ENCODE data around the gene DRAXIN.
A peak's percentile ranks its signal among the peaks of the same experiment; 100 is the strongest.

DRAXIN gene

GRCh38 chr1:11735854-11736745 lies 44.6 kb downstream of the DRAXIN start, which contains the start of gene AGTRAP:
Gene AGTRAP, plus strand, starts transcription at chr1:11736136. Its CDS starts 73 bp downstream, at chr1:11736209.
- peak; percentile 73 to 75 for DNase-seq (ENCODE audit: low read depth in 2 of 2, low spot score in 1 of 2)

DNA sequence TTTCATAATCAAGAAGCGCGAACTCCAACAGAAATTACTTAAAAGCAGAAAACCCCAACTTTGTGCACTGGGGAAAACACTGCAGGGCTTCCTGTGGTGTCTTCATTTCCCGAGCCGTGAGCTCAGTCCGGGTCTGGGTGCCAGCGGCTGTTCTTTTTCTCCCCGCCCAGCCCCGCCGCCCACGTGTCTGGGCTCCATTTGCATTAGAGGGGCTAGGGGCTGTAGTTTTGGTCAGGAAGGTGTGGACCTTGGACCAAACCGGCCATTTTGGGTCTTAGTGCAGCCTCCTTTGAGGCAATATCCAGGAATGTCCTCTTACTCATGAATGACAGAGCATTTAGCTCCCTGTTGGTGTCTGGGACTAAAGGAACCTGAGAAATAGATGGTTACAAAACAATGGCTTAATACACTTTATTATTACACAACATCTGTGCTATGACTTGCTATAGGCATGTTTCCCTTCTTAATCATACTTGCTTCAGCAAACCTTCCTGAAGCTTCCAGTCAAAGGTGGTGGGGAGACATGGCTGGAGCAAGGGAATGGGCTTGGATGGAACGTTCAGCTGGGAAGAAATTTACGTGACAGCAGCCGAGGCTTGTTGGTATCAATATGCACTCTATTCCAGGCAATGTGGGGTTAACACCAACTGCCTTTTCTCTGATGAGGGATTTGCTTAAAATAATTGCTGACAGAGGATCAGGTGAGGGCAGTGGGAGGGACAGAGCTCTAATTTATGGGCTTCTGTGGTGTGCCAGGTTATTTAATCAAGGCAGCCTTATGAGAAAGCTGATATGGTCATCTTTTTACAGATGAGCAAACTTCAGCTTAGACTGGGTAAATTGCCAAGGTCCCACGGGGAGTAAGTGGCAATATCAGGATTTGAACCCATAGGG lies 45.5 kb downstream of the DRAXIN start:
- DNase-seq (ENCODE audit: low read depth in 2 of 2, low spot score in 1 of 2): no peak

DNA sequence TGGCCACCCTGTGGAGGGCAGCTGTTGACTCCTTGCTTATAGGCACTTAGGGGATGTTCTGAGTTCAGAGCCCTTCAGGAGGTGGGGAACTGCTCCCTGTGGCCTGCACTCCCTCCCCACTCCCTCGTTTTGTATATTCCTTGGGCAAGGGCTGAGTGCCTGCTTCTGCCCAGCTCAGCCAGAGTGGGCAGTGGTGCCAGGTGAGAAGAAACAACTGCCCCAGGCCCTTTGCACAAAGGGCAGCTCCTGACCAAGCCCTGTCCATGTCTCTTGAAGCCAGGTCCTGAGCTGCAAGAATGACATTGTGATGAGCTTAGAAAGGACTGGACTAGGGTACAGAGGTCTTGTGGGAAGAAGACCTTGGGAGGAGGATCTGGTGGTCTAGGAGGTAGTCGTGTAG lies 46.6 kb downstream of the DRAXIN start:
- DNase-seq (ENCODE audit: low read depth in 2 of 2, low spot score in 1 of 2): no peak

DNA sequence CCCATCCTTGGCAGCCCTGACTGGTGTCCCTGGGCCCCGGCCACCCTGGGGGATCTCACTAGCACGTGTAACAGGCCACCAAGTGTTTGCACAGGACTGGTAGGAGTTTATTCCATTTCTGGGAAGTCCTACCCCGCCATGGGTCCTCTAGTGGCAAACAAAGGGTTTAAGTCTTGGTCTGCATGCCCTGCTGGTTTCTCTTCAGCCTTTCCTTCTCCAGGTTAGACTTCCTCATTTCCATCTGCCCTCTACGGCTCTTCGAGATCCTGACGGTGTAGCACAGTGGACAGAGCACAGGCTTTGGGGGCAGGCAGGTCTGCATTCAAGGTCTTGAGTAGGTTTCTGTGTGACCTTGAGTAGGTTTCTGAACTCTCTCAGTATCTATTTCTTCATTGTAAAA lies 47.3 kb downstream of the DRAXIN start:
- no peak for DNase-seq (ENCODE audit: low read depth in 2 of 2, low spot score in 1 of 2)

DNA sequence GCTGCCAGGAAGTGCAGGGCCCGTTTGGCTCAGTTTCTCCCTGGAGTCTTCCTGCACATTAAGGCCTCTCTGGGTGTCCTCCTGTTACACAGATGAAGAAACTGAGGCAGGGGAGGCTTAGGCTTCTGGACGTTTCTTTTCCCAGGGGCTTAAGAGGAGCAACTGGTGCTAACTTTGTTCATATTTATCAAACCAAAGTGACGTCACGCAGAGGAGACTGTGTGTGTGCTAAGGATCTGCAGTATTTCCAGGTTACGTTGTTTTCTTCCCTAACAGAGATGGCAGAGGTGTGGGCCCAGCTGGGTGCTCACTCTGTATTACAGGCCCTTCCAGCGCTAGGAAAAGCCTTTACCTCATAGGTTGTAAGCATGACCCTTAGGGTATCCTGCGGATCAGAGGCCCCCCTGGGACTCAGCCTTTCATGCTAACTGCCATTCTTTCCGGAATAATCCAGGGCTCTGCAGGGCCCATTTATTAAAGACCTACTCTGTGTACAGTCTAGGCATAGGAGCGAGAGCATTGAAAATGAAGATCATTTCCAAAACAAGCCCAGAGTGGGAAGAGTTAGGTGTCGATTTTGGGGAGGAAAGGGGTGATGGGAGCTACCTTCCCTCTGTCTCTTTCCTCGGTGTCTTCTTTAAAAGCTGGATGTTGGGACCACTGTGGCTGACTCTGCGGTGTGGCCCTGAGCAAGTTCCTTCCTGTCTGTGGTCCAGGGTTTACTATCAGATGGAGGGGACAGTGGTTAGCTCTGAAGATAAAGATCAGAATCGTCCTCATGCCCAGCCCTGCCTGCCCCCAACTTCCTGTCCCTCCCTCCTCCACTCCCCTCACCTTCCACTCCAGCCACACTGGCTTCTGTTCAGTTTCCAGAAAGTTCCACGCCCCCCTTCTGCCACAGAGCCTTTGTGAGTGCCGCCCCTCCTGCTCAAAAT lies 49.0 kb downstream of the DRAXIN start:
- DNase-seq (ENCODE audit: low read depth in 2 of 2, low spot score in 1 of 2): no peak

DNA sequence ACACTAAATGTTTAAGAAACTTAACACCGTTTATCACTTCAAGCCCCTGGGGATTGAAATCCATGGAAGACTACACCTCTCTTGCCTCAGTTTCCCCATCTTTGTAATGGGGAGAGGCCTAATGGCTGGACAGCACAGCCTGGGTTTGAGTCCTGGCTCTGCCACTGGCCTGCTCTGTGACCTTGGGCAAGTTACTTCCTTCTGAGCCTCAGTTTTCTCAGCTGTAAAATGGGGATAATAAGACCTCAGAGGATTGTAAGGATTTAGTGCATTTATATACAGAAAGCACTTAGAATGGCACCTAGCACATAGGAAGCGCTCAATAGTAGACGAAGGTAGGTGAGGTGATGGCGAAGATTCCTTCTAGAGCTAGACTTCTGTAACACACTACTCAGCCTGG lies 50.0 kb downstream of the DRAXIN start:
- DNase-seq (ENCODE audit: low read depth in 2 of 2, low spot score in 1 of 2): no peak

DNA sequence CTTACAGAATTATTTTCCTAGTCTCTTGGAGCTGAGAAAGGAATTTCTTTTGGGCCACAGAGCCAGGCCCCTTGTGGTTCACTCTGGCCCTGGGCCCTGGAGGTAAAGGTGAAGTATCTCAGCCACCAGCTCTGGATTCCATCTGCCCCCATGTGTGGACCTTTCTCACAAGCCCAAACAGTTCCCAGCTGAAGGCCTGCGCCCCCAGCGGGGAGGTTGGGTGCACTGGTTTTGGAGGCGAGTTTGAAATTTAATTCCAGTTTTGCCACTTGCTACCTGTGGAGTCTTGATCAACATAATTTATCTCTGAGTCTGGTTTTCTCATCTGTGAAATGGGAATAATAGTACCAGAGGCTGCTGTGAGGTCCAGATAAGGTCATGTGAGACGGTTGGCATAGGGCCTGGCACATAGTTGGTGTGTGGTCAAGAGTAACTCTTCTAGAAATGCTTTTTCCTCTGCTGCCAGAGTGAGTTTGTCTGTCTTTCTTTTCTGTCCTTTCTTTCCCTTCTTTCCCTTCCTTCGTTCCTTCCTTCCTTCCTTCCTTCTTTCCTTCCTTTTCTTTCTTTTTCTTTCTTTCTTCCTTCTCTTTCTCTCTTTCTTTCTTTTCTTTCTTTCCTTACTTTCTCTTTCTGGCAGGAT lies 50.5 kb downstream of the DRAXIN start:
- DNase-seq (ENCODE audit: low read depth in 2 of 2, low spot score in 1 of 2): no peak

GRCh38 chr1:11744287-11744686 lies 52.8 kb downstream of the DRAXIN start:
- DNase-seq (ENCODE audit: low read depth in 2 of 2, low spot score in 1 of 2): no peak

GRCh38 chr1:11746092-11746491 lies 54.6 kb downstream of the DRAXIN start:
- DNase-seq (ENCODE audit: low read depth in 2 of 2, low spot score in 1 of 2): no peak

- no peak for DNase-seq (ENCODE audit: low read depth in 2 of 2, low spot score in 1 of 2)
These were observed 55.4 kb downstream of the DRAXIN start for GRCh38 chr1:11746795-11747487.

GRCh38 chr1:11748294-11749202 lies 57.0 kb downstream of the DRAXIN start:
- DNase-seq (ENCODE audit: low read depth in 2 of 2, low spot score in 1 of 2): no peak

DNA sequence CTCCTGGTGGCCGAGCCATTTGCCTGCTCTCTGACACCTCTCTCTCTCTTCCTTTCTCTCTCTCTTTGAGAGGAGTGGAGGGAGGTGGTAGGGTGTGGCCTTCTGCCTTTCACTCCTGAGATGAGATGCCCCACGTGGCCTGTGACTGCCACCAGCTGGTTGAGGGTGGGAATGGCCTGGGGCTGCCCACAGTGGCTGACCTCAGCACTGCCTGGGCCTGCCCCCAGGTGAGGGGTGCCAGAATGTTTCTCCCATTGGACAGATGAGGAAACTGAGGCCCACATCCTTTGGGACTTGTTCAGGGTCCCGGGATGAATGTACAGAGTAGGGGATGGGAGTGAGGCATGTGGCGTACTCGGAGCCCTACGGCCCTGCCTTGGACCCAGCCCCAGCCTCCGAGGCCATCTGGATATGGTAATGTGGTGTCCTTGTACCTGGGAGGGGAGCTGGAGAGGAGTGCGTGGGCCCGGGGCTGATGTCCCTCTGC lies 57.7 kb downstream of the DRAXIN start:
- no peak for DNase-seq (ENCODE audit: low read depth in 2 of 2, low spot score in 1 of 2)

DNA sequence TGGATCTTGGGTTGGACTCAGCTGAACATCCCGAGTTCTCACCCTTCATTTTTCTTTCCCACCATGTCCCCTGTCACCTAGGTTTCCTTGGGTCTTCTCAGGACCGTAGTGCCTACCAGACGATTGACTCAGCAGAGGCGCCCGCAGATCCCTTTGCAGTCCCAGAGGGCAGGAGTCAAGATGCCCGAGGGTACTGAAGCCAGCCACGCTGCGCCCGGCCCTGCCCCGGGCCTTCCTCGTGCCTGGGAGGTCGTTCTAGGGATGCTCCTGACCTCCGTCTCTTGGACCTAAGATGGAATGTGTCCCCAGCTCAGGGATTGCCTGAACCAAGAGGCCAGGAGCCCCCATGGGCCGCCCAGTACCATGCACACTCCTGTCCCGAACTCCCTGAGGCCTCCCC lies 58.5 kb downstream of the DRAXIN start:
- no peak for DNase-seq (ENCODE audit: low read depth in 2 of 2, low spot score in 1 of 2)

GRCh38 chr1:11751087-11751486 lies 59.6 kb downstream of the DRAXIN start:
- no peak for DNase-seq (ENCODE audit: low read depth in 2 of 2, low spot score in 1 of 2)

- DNase-seq (ENCODE audit: low read depth in 2 of 2, low spot score in 1 of 2): no peak
These were observed 61.0 kb downstream of the DRAXIN start for GRCh38 chr1:11752359-11753088.

DNA sequence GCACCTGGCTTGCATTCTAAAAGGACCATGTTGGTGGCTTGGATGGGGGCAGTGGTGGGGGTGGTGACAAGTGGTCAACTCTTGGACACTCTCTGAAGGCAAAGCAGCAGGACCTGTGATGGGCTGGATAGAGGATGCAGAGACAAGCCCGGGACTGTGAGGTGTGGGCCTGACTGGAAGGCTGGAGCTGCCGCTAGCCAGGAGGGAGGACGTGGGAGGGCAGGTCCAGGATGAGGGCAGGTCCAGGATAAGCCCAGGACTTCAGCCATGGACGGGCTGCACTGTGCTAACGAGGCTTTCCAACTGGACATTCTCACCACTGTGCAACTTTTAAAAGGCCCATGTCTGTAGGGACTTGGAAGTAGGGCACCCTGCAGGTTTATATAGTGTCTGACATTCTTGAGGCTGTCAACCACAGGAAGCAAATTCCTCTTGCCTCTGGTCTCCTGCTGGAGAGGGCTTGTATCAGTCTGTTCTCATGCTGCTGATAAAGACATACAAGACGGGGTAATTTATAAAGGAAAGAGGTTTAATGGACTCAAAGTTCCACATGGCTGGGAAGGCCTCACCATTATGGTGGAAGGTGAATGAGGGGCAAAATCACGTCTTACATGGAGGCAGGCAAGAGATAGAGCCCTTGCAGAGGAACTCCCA lies 62.2 kb downstream of the DRAXIN start:
- no peak for DNase-seq (ENCODE audit: low read depth in 2 of 2, low spot score in 1 of 2)

GRCh38 chr1:11757047-11757446 lies 65.5 kb downstream of the DRAXIN start:
- DNase-seq (ENCODE audit: low read depth in 2 of 2, low spot score in 1 of 2): no peak

All from stimulated activated CD8-positive, alpha-beta memory T cell treated with anti-CD3 and anti-CD28 coated beads, Interleukin-4, amount 100 ng/mL, for 1 hour (primary cell).